GM18502 (cell line): Measurements from ENCODE around the gene DAB1.

Experiments
- ATAC-seq: cut with Tn5 transposase; IDR thresholded peaks from one replicate; pipeline ENCODE4 v1.9.1; 2021; ENCODE audit warnings: mild to moderate bottlenecking; ENCODE audit not compliant: unreplicated experiment, poor library complexity

Gene DAB1

GRCh38 chr1:57285992-57286391 lies 137.9 kb downstream of the DAB1 start:
- no peak for ATAC-seq

- ATAC-seq: no peak
Observed at GRCh38 chr1:57282411-57282810, 141.4 kb downstream of the DAB1 start.

- ATAC-seq: no peak
Observed at GRCh38 chr1:57281324-57281723, 142.5 kb downstream of the DAB1 start.

GRCh38 chr1:57279909-57280666 lies 143.8 kb downstream of the DAB1 start:
- ATAC-seq: no peak

GRCh38 chr1:57278558-57278957 lies 145.3 kb downstream of the DAB1 start:
- no peak for ATAC-seq

GRCh38 chr1:57277681-57278080 lies 146.2 kb downstream of the DAB1 start:
- ATAC-seq: no peak

GRCh38 chr1:57276918-57277317 lies 146.9 kb downstream of the DAB1 start:
- ATAC-seq: no peak

- no peak for ATAC-seq
Observed at GRCh38 chr1:57272601-57273000, 151.3 kb downstream of the DAB1 start.

- ATAC-seq: no peak
Observed at GRCh38 chr1:57272150-57272549, 151.7 kb downstream of the DAB1 start.

GRCh38 chr1:57270927-57271698 lies 152.7 kb downstream of the DAB1 start:
- no peak for ATAC-seq

- ATAC-seq: no peak
Observed at GRCh38 chr1:57269630-57270225, 154.1 kb downstream of the DAB1 start.

GRCh38 chr1:57265104-57265503 lies 158.8 kb downstream of the DAB1 start:
- ATAC-seq: no peak

- ATAC-seq: no peak
Observed at GRCh38 chr1:57262472-57262871, 161.4 kb downstream of the DAB1 start.

- no peak for ATAC-seq
Observed at GRCh38 chr1:57258557-57259325, 165.1 kb downstream of the DAB1 start.

GRCh38 chr1:57255945-57256344 lies 167.9 kb downstream of the DAB1 start:
- ATAC-seq: no peak

- ATAC-seq: no peak
Observed at GRCh38 chr1:57254022-57254421, 169.8 kb downstream of the DAB1 start.

GRCh38 chr1:57252597-57253294 lies 171.1 kb downstream of the DAB1 start:
- no peak for ATAC-seq

- no peak for ATAC-seq
Observed at GRCh38 chr1:57250021-57250420, 173.8 kb downstream of the DAB1 start.

GRCh38 chr1:57249511-57249910 lies 174.3 kb downstream of the DAB1 start:
- ATAC-seq: no peak

GRCh38 chr1:57248830-57249229 lies 175.0 kb downstream of the DAB1 start:
- ATAC-seq: no peak
